ENCODE results near the gene TFF3.

- TF ChIP-seq EZH2phosphoT487 (IDR thresholded peaks at IDR 0.05; ENCODE audit: borderline replicate concordance) (no peak), CTCF (conservative IDR thresholded peaks at IDR 0.05; ENCODE audit: low read length) (no peak)
Measured at GRCh38 chr21:42287193-42288083, 27.8 kb downstream of the TFF3 start.
